HG02973 (cell line): Measurements from ENCODE around the gene GPR153.
"Not testable (repeated sequence)": the region's sequence is repeated elsewhere in the genome, so short reads cannot be mapped to it uniquely, and the experiment has no call there.

Experiments
- ATAC-seq: cut with Tn5 transposase; IDR thresholded peaks from one replicate; pipeline ENCODE4 v1.9.1; 2021; ENCODE audit warnings: moderate library complexity; ENCODE audit not compliant: unreplicated experiment

The GPR153 gene

GRCh38 chr1:6235296-6235677, 25.6 kb downstream of the GPR153 start:
- no peak for ATAC-seq

GRCh38 chr1:6234502-6235295, 26.2 kb downstream of the GPR153 start:
- no peak for ATAC-seq

- no peak for ATAC-seq
These were observed 27.5 kb downstream of the GPR153 start for GRCh38 chr1:6233376-6233775.

- ATAC-seq = no peak
These were observed 35.2 kb downstream of the GPR153 start for GRCh38 chr1:6225651-6226050.

- ATAC-seq = no peak
These were observed 36.2 kb downstream of the GPR153 start for GRCh38 chr1:6224718-6225117.

GRCh38 chr1:6223617-6224016, 37.3 kb downstream of the GPR153 start:
- ATAC-seq = no peak

- ATAC-seq = no peak
These were observed 38.3 kb downstream of the GPR153 start for GRCh38 chr1:6222636-6223035.

GRCh38 chr1:6221210-6221784, 39.6 kb downstream of the GPR153 start:
- no peak for ATAC-seq

GRCh38 chr1:6220236-6220635, 40.7 kb downstream of the GPR153 start:
- ATAC-seq = no peak

GRCh38 chr1:6219641-6220040, 41.3 kb downstream of the GPR153 start:
- ATAC-seq = not testable (repeated sequence)

GRCh38 chr1:6218375-6219164, 42.3 kb downstream of the GPR153 start:
- no peak for ATAC-seq

GRCh38 chr1:6212193-6212959, 48.5 kb downstream of the GPR153 start:
- ATAC-seq = no peak

GRCh38 chr1:6211731-6212130, 49.2 kb downstream of the GPR153 start:
- ATAC-seq = no peak

- no peak for ATAC-seq
These were observed 50.1 kb downstream of the GPR153 start for GRCh38 chr1:6210591-6211355.

GRCh38 chr1:6209661-6210580, 51.0 kb downstream of the GPR153 start:
- ATAC-seq = no peak

GRCh38 chr1:6208723-6209660, 51.9 kb downstream of the GPR153 start:
- no peak for ATAC-seq

GRCh38 chr1:6207921-6208320, 53.0 kb downstream of the GPR153 start:
- ATAC-seq = no peak
